ENCODE results near the gene APOL3. TPM values are rescaled to one million over a fixed set of nuclear protein-coding genes. Genes with fewer than 3 reads are reported as not detected.

APOL3 gene
- total RNA-seq, 3 donors from 2014 or later (not counting 1 experiment from before 2014, with no cell fraction given): 105 to 166 (median 111) TPM

GRCh38 chr22:36106910-36107309, 53.6 kb downstream of the APOL3 start:
- H3K27ac Mint-ChIP-seq: no peak overlapping the region

GRCh38 chr22:36104988-36105387, 55.6 kb downstream of the APOL3 start:
- no peaks in the 10 kb centered on the region for H3K4me1 ChIP-seq (ENCODE audit: control insufficient read depth, insufficient read depth, low read length)
- Mint-ChIP-seq H3K4me1 (no peaks in the 10 kb centered on the region), H3K27ac (no peak overlapping the region), H3K27me3 (ENCODE audit: low read depth in 2 of 2) (peaks cover 7 to 15% of the 10 kb centered on the region in 2 donors), H3K9me3 (no peaks in the 10 kb centered on the region), H3K4me3 (no peak overlapping the region), H3K36me3 (no peaks in the 10 kb centered on the region)
- H3K4me3 ChIP-seq (ENCODE audit: low read length): no peak overlapping the region
- no peak for TF ChIP-seq CTCF (IDR thresholded peaks at IDR 0.05)
- H3K27me3 ChIP-seq (ENCODE audit: control insufficient read depth, insufficient read depth, low read length): peaks cover 4% of the 10 kb centered on the region
- no peaks in the 10 kb centered on the region for H3K36me3 ChIP-seq (ENCODE audit: control insufficient read depth, insufficient read depth, low read length)
- DNase-seq (no peak), ATAC-seq (no peak)
- no peak overlapping the region for H3K27ac ChIP-seq (ENCODE audit: low read length)
- H3K9me3 ChIP-seq (ENCODE audit: control insufficient read depth, insufficient read depth, low read length): no peaks in the 10 kb centered on the region
- intact Hi-C loops (cut with micrococcal nuclease): no loop called here
- 83% methylated on average over 4 of the region's 5 CpGs for WGBS (ENCODE audit: insufficient coverage)

More at GRCh38 chr22:36106910-36107309, 53.6 kb downstream of the APOL3 start:
- 85% methylated on average over 2 of the region's 2 CpGs for WGBS (ENCODE audit: insufficient coverage)
- DNase-seq: no peak
- no peak for ATAC-seq
- no peak overlapping the region for H3K27ac ChIP-seq (ENCODE audit: low read length)
- peaks cover 7 to 16% of the 10 kb centered on the region in 2 donors for H3K27me3 Mint-ChIP-seq (ENCODE audit: low read depth in 2 of 2)
- no peaks in the 10 kb centered on the region for H3K4me1 ChIP-seq (ENCODE audit: control insufficient read depth, insufficient read depth, low read length)
- no peaks in the 10 kb centered on the region for H3K4me1 Mint-ChIP-seq
- H3K36me3 ChIP-seq (ENCODE audit: control insufficient read depth, insufficient read depth, low read length): no peaks in the 10 kb centered on the region
- H3K9me3 ChIP-seq (ENCODE audit: control insufficient read depth, insufficient read depth, low read length): no peaks in the 10 kb centered on the region
- peaks cover under 1% of the 10 kb centered on the region for H3K27me3 ChIP-seq (ENCODE audit: control insufficient read depth, insufficient read depth, low read length)
- H3K4me3 Mint-ChIP-seq: no peak overlapping the region
- intact Hi-C loops (cut with micrococcal nuclease): no loop called here
- no peak overlapping the region for H3K4me3 ChIP-seq (ENCODE audit: low read length)
- no peaks in the 10 kb centered on the region for H3K9me3 Mint-ChIP-seq
- H3K36me3 Mint-ChIP-seq: no peaks in the 10 kb centered on the region
- no peak for TF ChIP-seq CTCF (IDR thresholded peaks at IDR 0.05)

- Histone ChIP-seq H3K27ac (ENCODE audit: low read length) (no peak overlapping the region), H3K36me3 (ENCODE audit: control insufficient read depth, insufficient read depth, low read length) (no peaks in the 10 kb centered on the region), H3K27me3 (ENCODE audit: control insufficient read depth, insufficient read depth, low read length) (peaks cover 4% of the 10 kb centered on the region), H3K4me1 (ENCODE audit: control insufficient read depth, insufficient read depth, low read length) (no peaks in the 10 kb centered on the region), H3K4me3 (ENCODE audit: low read length) (no peak overlapping the region), H3K9me3 (ENCODE audit: control insufficient read depth, insufficient read depth, low read length) (no peaks in the 10 kb centered on the region)
- ATAC-seq: no peak
- no peak for DNase-seq
- Mint-ChIP-seq H3K36me3 (no peaks in the 10 kb centered on the region), H3K27me3 (ENCODE audit: low read depth in 2 of 2) (peaks cover 7 to 15% of the 10 kb centered on the region in 2 donors), H3K4me1 (no peaks in the 10 kb centered on the region), H3K27ac (no peak overlapping the region), H3K4me3 (no peak overlapping the region), H3K9me3 (no peaks in the 10 kb centered on the region)
- TF ChIP-seq CTCF (IDR thresholded peaks at IDR 0.05): no peak
- intact Hi-C loops (cut with micrococcal nuclease): no loop called here
- WGBS (ENCODE audit: insufficient coverage): 74% methylated on average over 9 of the region's 9 CpGs
These were observed 56.1 kb downstream of the APOL3 start for GRCh38 chr22:36104435-36104834.

DNA sequence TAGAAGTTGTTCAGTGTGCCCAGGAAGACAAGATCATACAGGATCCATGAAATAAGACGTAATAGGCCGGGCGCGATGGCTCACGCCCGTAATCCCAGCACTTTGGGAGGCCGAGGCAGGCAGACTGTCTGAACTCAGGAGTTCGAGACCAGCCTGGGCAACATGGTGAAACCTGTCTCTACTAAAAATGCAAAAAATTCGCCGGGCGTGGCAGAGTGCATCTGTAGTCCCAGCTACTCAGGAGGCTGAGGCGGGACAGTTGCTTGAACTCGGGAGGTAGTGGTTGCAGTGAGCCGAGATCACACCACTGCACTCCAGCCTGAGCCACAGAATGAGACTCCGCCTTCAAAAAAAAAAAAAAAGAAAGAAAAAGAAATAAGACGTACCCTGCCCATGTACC, 56.7 kb downstream of the APOL3 start:
- H3K9me3 Mint-ChIP-seq: no peaks in the 10 kb centered on the region
- no peak overlapping the region for H3K4me3 ChIP-seq (ENCODE audit: low read length)
- H3K27ac ChIP-seq (ENCODE audit: low read length): no peak overlapping the region
- DNase-seq (no peak), ATAC-seq (no peak)
- H3K9me3 ChIP-seq (ENCODE audit: control insufficient read depth, insufficient read depth, low read length): no peaks in the 10 kb centered on the region
- H3K4me3 Mint-ChIP-seq: no peak overlapping the region
- no peaks in the 10 kb centered on the region for H3K4me1 ChIP-seq (ENCODE audit: control insufficient read depth, insufficient read depth, low read length)
- H3K36me3 Mint-ChIP-seq: no peaks in the 10 kb centered on the region
- H3K27ac Mint-ChIP-seq: no peak overlapping the region
- TF ChIP-seq CTCF (IDR thresholded peaks at IDR 0.05): no peak
- H3K27me3 Mint-ChIP-seq (ENCODE audit: low read depth in 2 of 2): peaks cover 7 to 15% of the 10 kb centered on the region in 2 donors
- WGBS (ENCODE audit: insufficient coverage): 90% methylated on average over 16 of the region's 16 CpGs
- no peaks in the 10 kb centered on the region for H3K36me3 ChIP-seq (ENCODE audit: control insufficient read depth, insufficient read depth, low read length)
- intact Hi-C loops (cut with micrococcal nuclease): no loop called here
- peaks cover 4% of the 10 kb centered on the region for H3K27me3 ChIP-seq (ENCODE audit: control insufficient read depth, insufficient read depth, low read length)
- H3K4me1 Mint-ChIP-seq: no peaks in the 10 kb centered on the region
